NCI-H2196 (cell line): ENCODE data around the gene NPM1.
"Not testable (repeated sequence)": the region's sequence is repeated elsewhere in the genome, so short reads cannot be mapped to it uniquely, and the experiment has no call there.

Source experiments
- DNase-seq: peaks from one replicate; lab custom pipeline; 2025; ENCODE audit not compliant: unreplicated experiment; lab: John Stamatoyannopoulos, UW

Gene NPM1

GRCh38 chr5:171412186-171412585, 24.5 kb downstream of the NPM1 start:
- DNase-seq = no peak

- DNase-seq = no peak
Observed at GRCh38 chr5:171413153-171413910, 25.7 kb downstream of the NPM1 start.

GRCh38 chr5:171413993-171414392, 26.3 kb downstream of the NPM1 start:
- not testable (repeated sequence) for DNase-seq

GRCh38 chr5:171415115-171415730, 27.6 kb downstream of the NPM1 start:
- no peak for DNase-seq

GRCh38 chr5:171416160-171417049, 28.8 kb downstream of the NPM1 start:
- no peak for DNase-seq

- DNase-seq = peak; percentile 73
Observed at GRCh38 chr5:171418316-171418981, 30.8 kb downstream of the NPM1 start.

- peak; percentile 57 for DNase-seq
Observed at GRCh38 chr5:171418982-171419687, 31.5 kb downstream of the NPM1 start, which contains the start of gene FGF18. Gene FGF18 (plus strand): TSS chr5:171419647. CDS start chr5:171420200, 553 bp downstream.

GRCh38 chr5:171419688-171420430, 32.2 kb downstream of the NPM1 start:
- peak; percentile 37 for DNase-seq

GRCh38 chr5:171420431-171421241, 33.0 kb downstream of the NPM1 start:
- DNase-seq = peak; percentile 80

- peak; percentile 11 for DNase-seq
Observed at GRCh38 chr5:171421331-171422262, 33.9 kb downstream of the NPM1 start.

- no peak for DNase-seq
Observed at GRCh38 chr5:171422495-171422894, 34.8 kb downstream of the NPM1 start.

- DNase-seq = no peak
Observed at GRCh38 chr5:171422902-171423663, 35.4 kb downstream of the NPM1 start.

- DNase-seq = no peak
Observed at GRCh38 chr5:171424726-171425125, 37.1 kb downstream of the NPM1 start.

GRCh38 chr5:171425596-171426244, 38.1 kb downstream of the NPM1 start:
- DNase-seq = no peak

- DNase-seq = no peak
Observed at GRCh38 chr5:171426266-171426665, 38.6 kb downstream of the NPM1 start.

- DNase-seq = no peak
Observed at GRCh38 chr5:171426680-171427079, 39.0 kb downstream of the NPM1 start.
